ENCODE measurements around the gene NRN1L. TPM values are rescaled to one million over a fixed set of nuclear protein-coding genes. Genes with fewer than 3 reads are reported as not detected.
A peak's percentile ranks its signal among the peaks of the same experiment; 100 is the strongest.
"Not testable (repeated sequence)": the region's sequence is repeated elsewhere in the genome, so short reads cannot be mapped to it uniquely, and the experiment has no call there.

Gene NRN1L
- total RNA-seq (2014; rRNA removed; shearing (Covaris generic)): 0.64 and 2.5 TPM in 2 replicates

DNA sequence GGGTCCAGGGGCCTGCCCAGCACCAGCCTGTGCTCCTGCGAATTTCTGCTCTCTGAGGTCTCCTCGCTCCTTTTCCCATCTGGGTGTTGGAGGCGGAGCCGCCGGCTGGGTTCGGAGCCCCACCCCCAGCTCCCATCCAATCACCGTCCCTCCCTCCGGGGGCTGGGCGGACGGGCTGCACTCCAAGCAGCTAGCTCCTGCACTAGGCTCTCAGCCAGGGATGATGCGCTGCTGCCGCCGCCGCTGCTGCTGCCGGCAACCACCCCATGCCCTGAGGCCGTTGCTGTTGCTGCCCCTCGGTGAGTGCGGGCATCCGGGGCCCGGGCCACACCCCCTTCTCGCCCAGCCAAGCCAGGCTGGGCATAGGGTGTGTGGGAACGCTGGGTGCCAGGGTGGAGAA lies at the start of gene NRN1L:
Gene NRN1L (plus strand): TSS at position 202 of the 400 bp plus-strand sequence. CDS start 19 bp downstream, at position 221.
- DNase-seq (ENCODE audit: low spot score): no peak

DNA sequence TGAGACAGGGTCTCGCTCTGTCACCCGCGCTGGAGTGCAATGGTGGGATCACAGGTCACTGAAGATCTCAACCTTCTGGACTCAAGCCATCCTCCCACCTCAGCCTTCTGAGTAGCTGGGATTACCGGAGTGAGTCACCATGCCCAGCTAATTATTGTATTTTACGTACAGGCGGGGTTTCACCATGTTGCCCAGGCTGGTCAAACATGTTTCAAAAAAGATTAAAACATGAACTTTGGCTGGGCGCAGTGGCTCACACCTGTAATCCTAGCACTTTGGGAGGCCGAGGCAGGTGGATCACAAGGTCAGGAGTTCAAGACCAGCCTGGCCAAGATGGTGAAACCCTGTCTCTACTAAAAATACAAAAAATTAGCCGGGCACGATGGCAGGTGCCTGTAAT lies 47.5 kb upstream of the NRN1L start:
- not testable (repeated sequence) for DNase-seq (ENCODE audit: low spot score)

DNA sequence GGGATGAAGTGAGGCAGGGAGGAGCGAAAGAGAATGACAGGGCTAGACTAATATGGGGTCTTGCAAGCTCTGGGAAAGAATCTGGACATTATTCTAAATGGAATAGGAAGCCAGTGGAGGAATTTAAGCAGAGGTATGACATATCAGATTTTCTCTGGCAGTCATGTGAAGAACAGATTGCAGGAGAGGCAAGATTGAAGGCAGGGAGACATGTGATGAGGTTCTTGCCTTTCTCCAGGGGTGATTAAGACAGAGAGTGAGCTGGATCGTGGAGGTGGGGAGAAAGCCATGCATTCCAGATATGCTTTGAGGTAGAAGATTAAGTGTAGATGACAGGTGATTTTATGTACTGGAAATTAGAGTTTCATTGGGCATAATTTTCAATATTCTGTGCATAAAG lies 46.9 kb upstream of the NRN1L start:
- DNase-seq (ENCODE audit: low spot score): no peak

DNA sequence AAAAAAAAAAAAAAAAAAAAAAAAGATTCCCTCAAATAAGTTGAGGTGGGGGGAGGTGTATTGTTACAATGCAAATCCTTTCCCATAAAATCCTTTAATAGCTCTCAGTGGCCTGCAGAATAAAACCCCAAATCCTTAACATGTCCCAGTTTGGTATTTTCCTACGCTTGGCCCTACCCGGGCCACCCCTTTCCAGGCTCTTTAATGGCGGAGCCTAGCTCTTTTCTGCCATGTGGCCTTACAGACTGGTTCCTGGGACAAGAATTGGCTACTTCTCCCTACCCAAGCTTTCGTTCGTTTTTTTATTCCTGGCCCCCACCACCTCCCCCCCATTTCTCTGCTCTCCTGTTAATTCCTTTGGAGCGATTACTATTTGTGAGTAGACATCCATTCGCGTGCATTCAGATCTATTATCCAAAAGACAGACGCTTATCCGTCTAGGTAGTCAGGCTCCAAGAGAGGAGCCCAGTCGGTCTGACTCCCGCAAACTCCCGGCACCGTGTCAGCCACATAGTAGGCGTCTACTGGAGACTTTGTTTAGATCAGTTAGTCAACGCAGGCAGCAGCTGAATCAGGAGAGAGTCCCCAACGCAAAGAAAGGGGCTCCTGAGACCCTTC lies 43.4 kb upstream of the NRN1L start:
- no peak for DNase-seq (ENCODE audit: low spot score)

DNA sequence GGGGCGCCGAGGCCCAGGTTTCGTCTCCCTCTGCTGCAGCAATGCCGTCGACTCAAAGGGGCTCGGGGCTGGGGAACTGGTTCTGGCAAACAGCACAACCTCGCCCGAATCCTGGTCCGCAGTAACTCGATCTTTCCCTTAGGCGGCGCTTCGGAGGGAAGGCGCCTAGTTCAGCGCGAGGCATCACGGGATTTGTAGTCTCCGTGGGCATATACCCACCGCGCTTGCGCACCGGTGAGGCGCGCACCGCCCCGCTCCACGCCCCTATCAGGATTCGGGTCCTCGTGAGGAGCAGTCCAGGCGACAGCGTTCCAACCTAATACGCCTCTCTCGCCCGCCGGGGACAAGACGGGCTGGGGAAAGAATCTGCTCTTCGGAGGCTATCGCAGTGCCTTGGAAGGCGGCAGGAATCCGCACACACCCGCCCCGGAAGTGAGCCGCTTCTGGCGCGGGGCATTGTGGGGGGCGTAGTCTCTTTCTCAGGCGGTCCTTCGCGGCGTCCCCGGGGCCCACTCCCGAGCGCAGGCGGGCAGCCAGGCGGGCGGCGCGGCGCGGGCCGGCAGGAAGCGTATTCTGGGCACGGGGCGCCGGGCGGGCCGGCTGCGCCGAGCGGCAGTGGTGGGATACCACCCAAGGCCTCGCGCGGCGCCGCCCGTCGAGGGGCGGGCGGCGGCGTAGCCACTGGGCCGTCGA lies 42.7 kb upstream of the NRN1L start, which contains the start of gene THAP11:
Gene THAP11 (plus strand): TSS at position 505 of the 693 bp plus-strand sequence. CDS start 235 bp downstream, outside the sequence.
- DNase-seq (ENCODE audit: low spot score): peak; percentile 99

DNA sequence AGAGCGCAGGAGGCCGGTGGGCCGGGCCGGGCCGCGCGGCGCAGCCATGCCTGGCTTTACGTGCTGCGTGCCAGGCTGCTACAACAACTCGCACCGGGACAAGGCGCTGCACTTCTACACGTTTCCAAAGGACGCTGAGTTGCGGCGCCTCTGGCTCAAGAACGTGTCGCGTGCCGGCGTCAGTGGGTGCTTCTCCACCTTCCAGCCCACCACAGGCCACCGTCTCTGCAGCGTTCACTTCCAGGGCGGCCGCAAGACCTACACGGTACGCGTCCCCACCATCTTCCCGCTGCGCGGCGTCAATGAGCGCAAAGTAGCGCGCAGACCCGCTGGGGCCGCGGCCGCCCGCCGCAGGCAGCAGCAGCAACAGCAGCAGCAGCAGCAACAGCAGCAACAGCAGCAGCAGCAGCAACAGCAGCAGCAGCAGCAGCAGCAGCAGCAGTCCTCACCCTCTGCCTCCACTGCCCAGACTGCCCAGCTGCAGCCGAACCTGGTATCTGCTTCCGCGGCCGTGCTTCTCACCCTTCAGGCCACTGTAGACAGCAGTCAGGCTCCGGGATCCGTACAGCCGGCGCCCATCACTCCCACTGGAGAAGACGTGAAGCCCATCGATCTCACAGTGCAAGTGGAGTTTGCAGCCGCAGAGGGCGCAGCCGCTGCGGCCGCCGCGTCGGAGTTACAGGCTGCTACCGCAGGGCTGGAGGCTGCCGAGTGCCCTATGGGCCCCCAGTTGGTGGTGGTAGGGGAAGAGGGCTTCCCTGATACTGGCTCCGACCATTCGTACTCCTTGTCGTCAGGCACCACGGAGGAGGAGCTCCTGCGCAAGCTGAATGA lies 42.0 kb upstream of the NRN1L start:
- DNase-seq (ENCODE audit: low spot score): peak; percentile 65

DNA sequence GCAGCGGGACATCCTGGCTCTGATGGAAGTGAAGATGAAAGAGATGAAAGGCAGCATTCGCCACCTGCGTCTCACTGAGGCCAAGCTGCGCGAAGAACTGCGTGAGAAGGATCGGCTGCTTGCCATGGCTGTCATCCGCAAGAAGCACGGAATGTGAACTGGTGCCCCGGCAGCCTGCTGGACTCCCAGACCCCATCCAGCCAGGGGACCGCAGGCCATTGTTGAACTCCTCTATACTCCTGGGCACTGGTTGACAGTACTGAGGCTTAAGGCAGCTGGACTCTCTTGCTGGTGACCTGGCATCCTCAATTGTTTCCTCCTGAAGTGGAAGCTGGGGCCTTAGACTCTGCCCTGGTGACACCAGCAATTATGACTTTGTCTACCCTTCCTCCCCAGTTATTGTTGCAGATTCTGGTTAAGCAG lies 41.3 kb upstream of the NRN1L start:
- no peak for DNase-seq (ENCODE audit: low spot score)

DNA sequence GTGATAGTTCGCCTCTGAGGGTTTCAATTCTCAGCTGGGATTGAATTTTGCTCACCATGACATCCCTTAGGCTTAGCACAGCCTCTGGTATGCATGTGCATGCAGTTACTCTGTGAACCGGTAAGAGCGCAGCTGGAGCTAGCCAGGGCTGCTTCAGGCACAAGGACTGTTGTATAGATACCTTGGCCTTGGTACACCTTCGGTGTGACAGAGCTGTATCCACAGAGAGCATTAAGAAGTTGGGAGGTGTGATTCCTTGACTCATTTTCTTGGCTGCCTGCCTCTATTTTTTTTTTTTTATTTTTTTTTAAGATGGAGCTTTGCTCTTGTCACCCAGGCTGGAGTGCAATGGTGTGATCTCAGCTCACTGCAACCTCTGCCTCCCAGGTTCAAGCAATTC lies 40.2 kb upstream of the NRN1L start:
- no peak for DNase-seq (ENCODE audit: low spot score)

DNA sequence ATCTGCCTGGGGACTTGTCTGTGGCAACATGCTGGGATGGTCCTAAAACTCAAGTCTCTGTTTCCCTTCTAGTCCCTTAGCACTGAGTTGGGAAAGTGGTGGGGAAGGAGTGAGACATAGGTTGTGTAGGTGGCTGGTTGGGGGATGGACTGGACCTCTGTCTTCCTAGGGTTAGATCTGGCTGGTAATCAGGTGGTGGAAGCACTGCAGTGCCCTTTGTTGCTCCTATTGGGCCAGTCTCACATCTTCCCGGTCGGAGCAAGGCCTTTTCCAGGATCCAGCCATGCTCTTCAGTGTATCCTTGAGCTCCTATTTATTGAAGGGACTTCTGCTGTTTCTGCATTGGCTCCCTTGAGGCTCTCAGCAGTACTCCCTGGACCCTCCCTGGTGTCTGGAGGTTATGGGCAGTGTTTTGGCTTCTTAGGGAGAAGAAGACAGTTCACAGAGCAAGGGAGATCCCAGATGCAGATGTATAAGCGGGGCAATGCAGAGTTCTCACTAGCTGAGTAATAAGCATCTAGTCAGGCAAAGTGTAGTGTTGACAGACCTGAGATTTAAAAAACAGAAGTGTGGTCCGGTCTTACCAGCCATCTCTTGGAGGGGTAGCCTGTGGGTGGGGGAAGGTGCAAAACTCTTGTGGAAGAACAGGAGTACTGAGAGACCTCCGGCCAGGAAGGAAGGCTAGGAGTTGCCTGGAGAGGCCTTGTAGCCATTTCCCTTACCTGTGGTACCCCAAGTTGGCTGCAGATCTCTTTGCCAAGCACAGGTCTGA lies 39.2 kb upstream of the NRN1L start:
- peak; percentile 38 for DNase-seq (ENCODE audit: low spot score)

DNA sequence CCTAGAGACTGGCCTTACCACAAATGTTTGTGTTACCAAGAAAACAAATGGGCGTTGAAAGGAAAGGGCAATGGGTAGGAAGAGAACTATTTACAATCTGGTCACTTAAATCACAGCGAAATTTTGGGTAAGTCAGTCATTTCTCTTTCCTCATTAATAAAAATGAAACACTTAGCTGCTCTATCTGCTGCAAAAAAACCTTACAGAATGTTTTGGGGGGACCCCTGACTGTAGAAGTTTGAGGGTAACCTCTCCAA lies 38.7 kb upstream of the NRN1L start:
- DNase-seq (ENCODE audit: low spot score): no peak

DNA sequence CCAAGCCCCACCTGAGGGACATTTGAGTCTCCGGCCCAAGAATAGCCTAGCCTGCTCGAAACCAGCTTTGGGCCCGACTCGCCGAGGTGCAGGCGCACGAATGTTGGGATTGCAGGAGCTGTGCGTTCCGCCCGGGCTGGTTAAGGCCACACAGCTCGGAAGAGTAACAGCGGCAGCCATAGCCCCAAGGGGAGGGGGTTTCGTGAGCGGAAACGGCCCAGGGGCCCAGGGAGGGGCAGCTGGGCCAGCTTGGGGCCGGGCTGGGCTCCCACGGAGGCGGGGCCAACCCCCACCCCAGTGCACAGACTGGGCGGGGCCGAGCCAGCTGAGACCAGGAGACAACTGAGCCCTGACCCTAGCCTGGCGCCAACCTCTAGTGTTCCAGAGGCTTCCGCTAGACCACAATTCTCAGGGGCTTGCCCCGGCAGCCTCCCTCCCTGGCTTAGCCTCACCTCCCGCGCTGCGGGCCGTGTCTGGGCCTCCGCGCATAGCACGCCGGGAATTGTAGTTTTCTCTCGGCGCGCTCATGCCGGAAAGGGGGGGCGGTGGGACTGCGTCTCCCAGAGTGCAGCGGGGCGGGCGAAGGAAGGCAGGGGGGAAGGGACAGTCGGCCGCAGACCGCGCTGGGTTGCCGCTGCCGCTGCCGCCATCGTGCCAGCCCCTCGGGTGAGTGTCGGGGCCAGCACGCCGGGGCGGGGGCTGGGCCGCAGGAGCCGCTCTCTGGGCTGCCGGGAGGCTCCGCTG lies 38.2 kb upstream of the NRN1L start, which contains the start of gene NUTF2:
Gene NUTF2 (plus strand): TSS at position 614 of the 744 bp plus-strand sequence. CDS start 18,198 bp downstream, outside the sequence.
- DNase-seq (ENCODE audit: low spot score): peak; percentile 95

DNA sequence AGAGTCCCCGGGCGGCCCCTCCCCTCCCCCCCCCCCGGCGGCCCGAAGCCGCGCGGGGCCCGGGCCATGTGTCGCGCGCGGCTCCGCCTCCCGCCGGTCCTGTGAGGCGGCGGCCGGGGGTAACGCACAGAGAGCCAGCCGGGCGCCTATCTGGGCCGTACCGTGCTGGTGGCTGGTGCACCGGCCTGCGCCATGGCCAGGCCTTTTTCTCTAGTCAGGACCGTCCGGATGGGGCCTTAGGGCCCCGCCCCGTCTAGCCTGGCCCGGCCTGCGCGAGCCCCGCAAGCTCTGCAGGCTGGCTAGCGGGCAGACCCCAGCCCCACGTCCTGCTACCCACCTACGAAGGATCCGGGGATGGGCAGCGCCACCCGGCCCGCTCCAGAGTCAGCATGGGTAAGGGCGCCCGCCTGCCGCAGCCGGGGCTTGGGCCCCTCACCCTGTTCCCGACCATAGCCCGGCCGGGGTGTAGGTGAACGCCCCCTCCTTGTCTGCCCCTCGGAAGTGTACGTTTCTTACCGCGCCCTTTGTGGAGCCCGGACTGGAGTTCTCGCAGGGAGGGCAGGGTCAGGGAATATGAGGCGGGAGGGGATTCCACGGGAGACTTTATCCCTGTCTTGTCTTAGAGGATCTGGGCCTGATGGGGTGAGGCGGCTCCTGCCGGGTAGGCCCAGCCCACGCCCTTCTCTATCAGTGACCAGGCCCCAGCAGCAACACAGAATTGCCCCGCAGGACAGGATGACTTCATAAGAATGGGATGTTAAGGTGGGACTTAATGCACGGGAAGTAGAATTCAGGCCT lies 37.4 kb upstream of the NRN1L start, which contains the start of gene CENPT:
Gene CENPT (minus strand): TSS at position 630 of the 798 bp plus-strand sequence. CDS start 13,834 bp downstream, outside the sequence.
- DNase-seq (ENCODE audit: low spot score): peak; percentile 46

DNA sequence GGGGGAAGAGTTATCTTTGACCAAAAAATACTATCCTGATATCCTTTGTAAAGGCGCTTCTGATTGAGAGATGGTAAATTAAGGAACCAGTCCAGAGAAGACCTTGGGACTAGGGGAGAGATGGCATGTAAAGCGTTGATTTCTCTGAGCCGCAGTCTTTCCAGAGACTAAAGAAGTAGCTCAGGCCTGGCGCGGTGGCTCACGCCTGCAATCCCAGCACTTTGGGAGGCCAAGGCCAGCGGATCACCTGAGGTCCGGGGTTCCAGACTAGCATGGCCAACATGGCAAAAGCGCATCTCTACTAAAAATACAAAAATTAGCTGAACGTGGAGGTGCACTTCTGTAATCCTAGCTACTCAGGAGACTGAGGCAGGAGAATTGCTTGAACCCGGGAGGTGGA lies 36.6 kb upstream of the NRN1L start:
- DNase-seq (ENCODE audit: low spot score): no peak

DNA sequence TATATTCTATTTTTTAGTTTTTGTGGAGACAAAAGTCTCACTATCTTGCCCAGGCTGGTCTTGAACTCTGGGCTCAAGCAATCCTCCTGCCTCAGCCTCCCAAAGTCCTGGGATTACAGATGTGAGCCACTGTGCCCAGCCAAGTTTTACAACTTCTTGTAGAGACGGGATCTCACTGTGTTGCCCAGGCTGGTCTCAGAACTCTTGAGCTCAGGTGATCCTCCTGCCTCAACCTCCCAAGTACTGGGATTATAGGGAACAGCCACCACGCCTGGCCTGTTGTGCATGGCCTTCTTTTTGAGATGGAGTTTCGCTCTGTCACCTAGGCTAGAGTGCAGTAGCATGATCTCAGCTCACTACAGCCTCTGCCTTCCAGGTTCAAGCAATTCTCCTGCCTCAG lies 31.0 kb upstream of the NRN1L start:
- DNase-seq (ENCODE audit: low spot score): no peak

DNA sequence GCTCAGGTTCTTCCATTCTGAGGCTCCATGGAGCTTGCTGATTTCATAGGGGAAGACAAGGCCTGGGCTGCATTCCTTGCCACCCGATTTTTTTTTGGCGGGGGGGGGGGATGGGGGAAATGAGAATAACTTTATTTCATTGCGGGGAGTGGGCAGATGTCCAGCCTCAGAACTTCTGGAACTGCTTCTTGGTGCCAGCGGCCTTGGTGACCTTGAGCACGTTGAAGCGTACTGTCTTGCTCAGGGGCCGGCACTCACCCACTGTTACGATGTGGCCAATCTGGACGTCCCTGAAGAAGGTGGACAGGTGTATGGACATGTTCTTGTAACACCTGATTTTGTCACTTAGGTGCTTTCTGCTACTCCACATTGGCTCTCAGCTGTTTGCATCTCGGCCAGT lies 28.9 kb upstream of the NRN1L start:
- DNase-seq (ENCODE audit: low spot score): no peak

DNA sequence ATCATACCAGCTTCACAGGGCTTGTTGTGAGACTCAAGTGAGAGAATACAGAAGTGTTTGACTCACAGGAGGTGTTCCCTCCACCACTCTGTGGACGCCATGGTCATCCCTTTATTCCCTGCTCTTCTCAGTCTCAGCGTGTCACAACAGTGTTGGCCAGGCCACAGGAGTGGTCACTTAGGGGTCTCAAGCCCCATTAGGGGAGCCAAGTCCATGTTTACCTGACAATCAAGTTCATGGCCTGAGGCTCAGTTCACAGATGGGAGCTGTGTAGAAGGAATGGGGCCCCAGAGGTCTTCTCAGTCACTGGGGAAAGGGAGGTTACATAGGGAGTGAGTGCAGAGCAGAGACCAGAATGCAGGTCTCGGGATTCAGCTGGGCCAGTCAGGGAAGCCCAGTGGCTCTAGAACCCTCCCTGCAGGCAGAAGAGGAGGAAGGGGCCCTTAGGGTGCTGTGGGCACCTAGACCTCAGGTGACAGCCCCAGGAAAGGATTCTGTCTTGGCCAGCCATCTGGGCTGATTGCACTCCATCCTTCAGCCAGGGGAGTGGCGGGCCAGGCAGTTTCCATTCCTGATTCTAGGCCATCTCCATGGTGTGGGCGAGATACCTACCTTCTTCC lies 27.6 kb upstream of the NRN1L start:
- DNase-seq (ENCODE audit: low spot score): no peak

DNA sequence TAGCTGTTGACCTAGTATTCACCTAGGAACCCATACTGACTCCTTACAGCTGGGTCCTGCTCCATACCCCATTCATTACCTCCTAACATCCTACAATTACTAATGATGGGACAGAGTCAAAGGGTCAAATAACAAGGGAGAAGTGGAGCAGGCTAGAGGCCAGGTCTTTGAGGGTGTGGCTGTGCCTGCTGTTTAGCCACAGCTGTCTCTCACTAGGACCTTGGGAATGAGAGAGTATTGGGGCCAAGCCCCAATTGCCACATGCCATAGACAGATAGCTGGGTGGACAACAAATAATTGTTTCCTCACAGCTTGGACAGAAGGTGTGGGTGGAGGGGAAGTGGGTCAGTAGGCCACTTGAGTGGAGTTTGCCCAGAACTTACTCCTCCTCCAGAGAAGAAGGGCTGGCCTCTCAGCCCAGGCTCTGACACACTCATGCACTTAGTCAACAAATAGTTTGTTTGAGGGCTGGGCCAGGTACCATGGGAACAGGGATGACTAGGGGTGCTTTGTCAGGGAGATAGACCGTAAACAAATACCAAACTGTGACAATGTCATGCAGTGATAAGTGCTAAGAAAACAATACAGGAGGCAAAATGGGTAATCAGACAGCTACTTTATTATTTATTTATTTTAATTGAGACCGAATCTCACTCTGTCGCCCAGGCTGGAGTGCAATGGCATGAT lies 27.0 kb upstream of the NRN1L start:
- DNase-seq (ENCODE audit: low spot score): peak; percentile 96

DNA sequence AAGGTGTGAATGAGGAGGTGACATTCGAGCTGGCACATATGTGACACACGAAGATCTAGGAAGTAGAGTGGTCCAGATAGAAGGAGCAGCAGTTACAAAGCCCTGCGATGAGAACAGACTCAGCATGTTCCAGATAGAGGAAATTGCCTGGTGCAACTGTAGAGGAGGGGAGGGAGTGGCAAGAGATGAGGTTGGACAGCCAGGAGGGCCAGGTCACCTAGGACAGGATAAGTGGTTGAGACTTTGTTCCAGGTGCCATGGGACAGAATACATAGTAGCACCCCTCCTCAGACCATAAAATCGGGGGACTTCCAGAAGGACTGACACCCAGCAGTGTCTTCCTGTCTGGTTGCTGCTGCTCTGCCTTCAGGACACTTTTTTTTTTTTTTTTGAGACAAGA lies 26.2 kb upstream of the NRN1L start:
- peak; percentile 28 for DNase-seq (ENCODE audit: low spot score)

Data from HT-29 (cell line).